HUES48 (cell line): ENCODE data around the gene NEGR1.

Source experiments
- H3K27ac ChIP-seq: one replicate; pipeline ENCODE4 v1.7.0; 2013; ENCODE audit warnings: low read depth, low read length, inconsistent platforms
- H3K27me3 ChIP-seq: 2 replicates; pipeline ENCODE4 v1.6.1; 2013; ENCODE audit warnings: mild to moderate bottlenecking, low read length; ENCODE audit not compliant: control insufficient read depth, insufficient read depth
- H3K36me3 ChIP-seq: 2 replicates; pipeline ENCODE4 v1.6.1; 2013; ENCODE audit warnings: low read length; ENCODE audit not compliant: control insufficient read depth, insufficient read depth
- H3K4me1 ChIP-seq: 2 replicates; pipeline ENCODE4 v1.6.1; 2013; ENCODE audit warnings: mild to moderate bottlenecking, low read length; ENCODE audit not compliant: control insufficient read depth, insufficient read depth
- H3K4me3 ChIP-seq: 2 replicates; pipeline ENCODE4 v1.5.1; 2013; ENCODE audit warnings: mild to moderate bottlenecking, low read depth, low read length
- H3K9ac ChIP-seq: 2 replicates; pipeline ENCODE4 v1.6.1; 2013; ENCODE audit warnings: mild to moderate bottlenecking, low read depth, low read length, moderate library complexity
- H3K9me3 ChIP-seq: 2 replicates; pipeline ENCODE4 v1.6.1; 2013; ENCODE audit warnings: low read length; ENCODE audit not compliant: control insufficient read depth, insufficient read depth

Gene NEGR1

DNA sequence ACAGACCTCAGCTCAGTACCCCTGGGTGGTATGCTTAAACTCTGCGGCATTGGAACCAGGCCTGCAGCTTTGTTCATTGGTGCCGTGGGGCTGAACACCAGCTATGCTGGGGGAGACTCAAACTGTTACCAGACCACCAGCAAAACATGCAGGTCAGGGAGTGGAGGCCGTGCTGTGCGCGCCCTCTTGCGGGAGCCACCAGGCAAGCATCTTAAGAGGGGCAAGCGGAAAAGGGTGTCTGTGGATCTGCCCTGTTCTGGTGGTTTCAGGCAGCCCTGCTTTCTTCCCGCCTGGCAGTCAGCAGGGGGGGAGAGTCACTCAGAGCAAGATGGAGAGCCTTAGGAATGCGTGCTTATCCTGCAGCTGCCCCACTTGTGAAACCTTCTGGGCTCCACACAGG, 924.6 kb downstream of the NEGR1 start:
- Histone ChIP-seq H3K9ac (no peak overlapping the region), H3K36me3 (no peaks in the 10 kb centered on the region), H3K4me1 (no peaks in the 10 kb centered on the region)

DNA sequence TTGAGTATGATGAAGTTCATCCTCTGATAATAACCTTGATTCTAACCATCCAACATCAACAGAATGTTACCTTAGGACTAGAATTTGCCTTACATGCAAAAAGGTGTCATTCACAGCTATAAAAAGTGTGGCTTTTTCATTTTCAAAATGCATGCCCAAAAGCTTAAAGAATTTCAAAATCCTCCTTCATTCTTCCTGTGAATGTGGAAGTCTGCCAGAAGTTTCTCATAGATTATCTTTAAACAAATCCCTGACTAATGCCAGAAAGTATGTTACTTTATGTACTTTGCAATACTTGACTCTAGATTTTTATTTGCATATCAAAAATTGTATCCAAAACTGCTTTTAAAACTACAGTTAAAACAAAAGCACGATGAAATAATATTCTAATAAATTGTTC, 930.9 kb downstream of the NEGR1 start:
- H3K27me3 ChIP-seq, result no peaks in the 10 kb centered on the region
- no peaks in the 10 kb centered on the region for H3K4me1 ChIP-seq
- H3K36me3 ChIP-seq, result no peaks in the 10 kb centered on the region
- H3K4me3 ChIP-seq, result no peak overlapping the region
- H3K9me3 ChIP-seq, result no peaks in the 10 kb centered on the region
- H3K27ac ChIP-seq, result no peak overlapping the region
- no peak overlapping the region for H3K9ac ChIP-seq

More for the DNA sequence above, 924.6 kb downstream of the NEGR1 start:
- Histone ChIP-seq H3K27ac (no peak overlapping the region), H3K27me3 (no peaks in the 10 kb centered on the region), H3K9me3 (no peaks in the 10 kb centered on the region), H3K4me3 (no peak overlapping the region)

DNA sequence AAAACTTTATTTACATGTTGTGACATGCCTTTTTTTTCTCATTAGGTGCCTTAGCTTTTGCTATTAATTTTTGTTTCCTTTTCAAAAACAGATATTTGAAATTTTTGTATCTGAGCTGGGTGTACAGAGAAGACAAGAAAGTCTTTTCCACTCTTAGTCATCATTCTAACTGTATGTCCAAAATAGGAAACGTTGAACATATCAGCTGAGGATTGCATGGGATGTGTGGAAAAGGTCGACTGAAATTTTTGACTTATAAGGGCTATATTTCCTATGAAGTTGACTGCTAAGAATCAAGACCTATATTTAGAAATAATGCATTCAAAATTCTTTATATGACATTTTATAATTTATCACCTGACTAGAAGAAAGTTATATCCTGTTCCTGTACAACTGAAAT, 931.5 kb downstream of the NEGR1 start:
- Histone ChIP-seq H3K9me3 (no peaks in the 10 kb centered on the region), H3K27ac (no peak overlapping the region), H3K4me3 (no peak overlapping the region), H3K9ac (no peak overlapping the region), H3K36me3 (no peaks in the 10 kb centered on the region), H3K27me3 (no peaks in the 10 kb centered on the region), H3K4me1 (no peaks in the 10 kb centered on the region)

DNA sequence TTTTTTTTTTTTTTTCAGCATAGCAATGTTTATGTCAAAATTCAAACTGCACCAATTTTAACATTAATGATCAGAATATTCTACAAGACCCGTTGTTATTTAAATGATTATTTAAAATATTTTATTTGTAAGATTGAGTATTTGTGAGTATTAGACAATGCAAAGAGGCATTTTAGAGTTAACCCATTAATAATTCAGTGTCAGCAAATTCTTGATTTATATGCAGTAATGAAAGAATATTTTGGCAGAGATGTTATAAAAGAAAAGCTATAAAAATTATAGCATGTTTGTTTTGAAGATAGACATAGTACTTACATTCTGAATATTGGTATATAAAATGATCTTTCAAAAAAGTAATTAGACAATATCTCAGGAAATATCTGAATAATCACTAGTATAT, 932.0 kb downstream of the NEGR1 start:
- Histone ChIP-seq H3K9me3 (no peaks in the 10 kb centered on the region), H3K4me1 (no peaks in the 10 kb centered on the region), H3K4me3 (no peak overlapping the region), H3K9ac (no peak overlapping the region), H3K27ac (no peak overlapping the region), H3K36me3 (no peaks in the 10 kb centered on the region), H3K27me3 (no peaks in the 10 kb centered on the region)
